ENCODE measurements around the gene TMTC2.

- TF ChIP-seq ZNF549 (tag by site-specific recombination; IDR thresholded peaks at IDR 0.05) (no peak), ZNF449 (tag by site-specific recombination; IDR thresholded peaks at IDR 0.05) (no peak), ZNF707 (tag by site-specific recombination; IDR thresholded peaks at IDR 0.05) (no peak), PRDM10 (tag by site-specific recombination; IDR thresholded peaks at IDR 0.05) (no peak), ZBTB49 (tag by site-specific recombination; IDR thresholded peaks at IDR 0.05; ENCODE audit: low read depth) (no peak), CTCF (tag by site-specific recombination; IDR thresholded peaks at IDR 0.05) (no peak), ZSCAN18 (tag by site-specific recombination; IDR thresholded peaks at IDR 0.05) (no peak), GLIS2 (tag by site-specific recombination; IDR thresholded peaks at IDR 0.05) (no peak), PRDM4 (tag by site-specific recombination; IDR thresholded peaks at IDR 0.05) (no peak), KLF17 (tag by site-specific recombination; IDR thresholded peaks at IDR 0.05) (no peak), MZF1 (tag by site-specific recombination; IDR thresholded peaks at IDR 0.05; ENCODE audit: borderline replicate concordance) (no peak), ZNF157 (tag by site-specific recombination; IDR thresholded peaks at IDR 0.05) (no peak), SP2 (tag by site-specific recombination; IDR thresholded peaks at IDR 0.05) (no peak)
Measured at GRCh38 chr12:82839796-82840195, 153.1 kb downstream of the TMTC2 start.
